ENCODE data around the gene CENPX.

The CENPX gene

DNA sequence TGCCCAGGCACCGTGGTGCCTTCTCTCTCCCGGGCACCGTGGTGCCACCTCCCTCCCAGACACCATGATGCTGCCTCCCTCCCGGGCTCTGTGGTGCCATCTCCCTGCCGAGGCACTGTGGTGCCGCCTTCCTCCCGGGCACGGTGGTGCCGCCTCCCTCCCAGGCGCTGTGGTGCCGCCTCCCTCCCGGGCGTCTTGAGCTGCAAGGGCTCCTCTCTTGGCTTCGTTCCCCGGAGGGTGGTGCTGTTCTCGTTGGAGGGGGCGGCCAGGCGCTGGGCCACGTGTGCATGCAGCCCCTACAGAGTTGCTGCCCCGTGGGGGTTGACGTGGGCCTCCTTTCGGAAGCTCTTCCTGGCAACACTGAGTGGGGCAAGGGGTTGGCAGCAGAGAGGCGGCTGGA is 8.2 kb downstream of the CENPX start:
- TF ChIP-seq RAD21 (IDR thresholded peaks at IDR 0.05; ENCODE audit: low read depth) (no peak), YY1 (IDR thresholded peaks at IDR 0.05; ENCODE audit: low read depth) (no peak), EP300 (IDR thresholded peaks at IDR 0.05; ENCODE audit: borderline replicate concordance) (no peak)
- TF ChIP-seq, protein P1, sequence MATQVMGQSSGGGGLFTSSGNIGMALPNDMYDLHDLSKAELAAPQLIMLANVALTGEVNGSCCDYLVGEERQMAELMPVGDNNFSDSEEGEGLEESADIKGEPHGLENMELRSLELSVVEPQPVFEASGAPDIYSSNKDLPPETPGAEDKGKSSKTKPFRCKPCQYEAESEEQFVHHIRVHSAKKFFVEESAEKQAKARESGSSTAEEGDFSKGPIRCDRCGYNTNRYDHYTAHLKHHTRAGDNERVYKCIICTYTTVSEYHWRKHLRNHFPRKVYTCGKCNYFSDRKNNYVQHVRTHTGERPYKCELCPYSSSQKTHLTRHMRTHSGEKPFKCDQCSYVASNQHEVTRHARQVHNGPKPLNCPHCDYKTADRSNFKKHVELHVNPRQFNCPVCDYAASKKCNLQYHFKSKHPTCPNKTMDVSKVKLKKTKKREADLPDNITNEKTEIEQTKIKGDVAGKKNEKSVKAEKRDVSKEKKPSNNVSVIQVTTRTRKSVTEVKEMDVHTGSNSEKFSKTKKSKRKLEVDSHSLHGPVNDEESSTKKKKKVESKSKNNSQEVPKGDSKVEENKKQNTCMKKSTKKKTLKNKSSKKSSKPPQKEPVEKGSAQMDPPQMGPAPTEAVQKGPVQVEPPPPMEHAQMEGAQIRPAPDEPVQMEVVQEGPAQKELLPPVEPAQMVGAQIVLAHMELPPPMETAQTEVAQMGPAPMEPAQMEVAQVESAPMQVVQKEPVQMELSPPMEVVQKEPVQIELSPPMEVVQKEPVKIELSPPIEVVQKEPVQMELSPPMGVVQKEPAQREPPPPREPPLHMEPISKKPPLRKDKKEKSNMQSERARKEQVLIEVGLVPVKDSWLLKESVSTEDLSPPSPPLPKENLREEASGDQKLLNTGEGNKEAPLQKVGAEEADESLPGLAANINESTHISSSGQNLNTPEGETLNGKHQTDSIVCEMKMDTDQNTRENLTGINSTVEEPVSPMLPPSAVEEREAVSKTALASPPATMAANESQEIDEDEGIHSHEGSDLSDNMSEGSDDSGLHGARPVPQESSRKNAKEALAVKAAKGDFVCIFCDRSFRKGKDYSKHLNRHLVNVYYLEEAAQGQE (IDR thresholded peaks at IDR 0.05; ENCODE audit: low read depth): no peak
- TF ChIP-seq, protein P2, sequence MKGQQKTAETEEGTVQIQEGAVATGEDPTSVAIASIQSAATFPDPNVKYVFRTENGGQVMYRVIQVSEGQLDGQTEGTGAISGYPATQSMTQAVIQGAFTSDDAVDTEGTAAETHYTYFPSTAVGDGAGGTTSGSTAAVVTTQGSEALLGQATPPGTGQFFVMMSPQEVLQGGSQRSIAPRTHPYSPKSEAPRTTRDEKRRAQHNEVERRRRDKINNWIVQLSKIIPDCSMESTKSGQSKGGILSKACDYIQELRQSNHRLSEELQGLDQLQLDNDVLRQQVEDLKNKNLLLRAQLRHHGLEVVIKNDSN (IDR thresholded peaks at IDR 0.05): no peak
- TF ChIP-seq, protein P3, sequence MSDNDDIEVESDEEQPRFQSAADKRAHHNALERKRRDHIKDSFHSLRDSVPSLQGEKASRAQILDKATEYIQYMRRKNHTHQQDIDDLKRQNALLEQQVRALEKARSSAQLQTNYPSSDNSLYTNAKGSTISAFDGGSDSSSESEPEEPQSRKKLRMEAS (IDR thresholded peaks at IDR 0.05): no peak

DNA sequence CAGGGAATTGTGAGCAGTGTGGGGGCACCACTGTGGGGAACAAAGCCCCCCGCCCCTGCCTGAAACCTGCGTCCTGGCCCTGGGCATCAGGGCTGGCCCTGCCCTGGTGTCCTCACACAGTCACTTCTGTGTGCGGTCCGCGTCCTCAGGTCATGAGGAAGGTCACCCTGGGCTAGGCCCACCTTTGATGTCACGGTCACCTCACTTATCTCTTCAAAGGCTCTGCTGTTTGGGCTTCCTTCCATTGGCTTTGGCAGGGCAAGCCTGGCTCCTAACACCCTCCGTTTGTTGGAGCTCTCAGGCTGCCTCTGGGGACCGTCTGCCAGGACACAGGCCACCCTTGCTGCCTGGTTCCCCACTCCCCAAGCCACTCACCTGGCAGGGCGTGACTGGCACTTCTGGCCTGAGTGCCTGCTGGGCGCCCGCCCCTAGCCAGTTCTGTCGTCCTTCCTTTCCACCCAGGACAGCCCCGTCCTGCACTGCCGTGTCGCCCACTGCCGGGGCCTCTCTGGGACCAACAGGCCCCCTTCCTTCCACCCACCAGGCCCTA is 8.8 kb downstream of the CENPX start:
- TF ChIP-seq CREB1 (IDR thresholded peaks at IDR 0.05; ENCODE audit: low read depth): no peak
- TF ChIP-seq EGR1 (IDR thresholded peaks at IDR 0.05): no peak
- TF ChIP-seq, protein P2 (IDR thresholded peaks at IDR 0.05): no peak
- no peak for TF ChIP-seq YY1 (IDR thresholded peaks at IDR 0.05; ENCODE audit: low read depth)
- TF ChIP-seq, protein P3 (IDR thresholded peaks at IDR 0.05): no peak
- no peak for TF ChIP-seq TAF1 (IDR thresholded peaks at IDR 0.05; ENCODE audit: low read depth)
- TF ChIP-seq TEAD4 (IDR thresholded peaks at IDR 0.05): no peak
- TF ChIP-seq CEBPB (IDR thresholded peaks at IDR 0.05): no peak
- TF ChIP-seq, protein P1 (IDR thresholded peaks at IDR 0.05; ENCODE audit: low read depth): no peak

DNA sequence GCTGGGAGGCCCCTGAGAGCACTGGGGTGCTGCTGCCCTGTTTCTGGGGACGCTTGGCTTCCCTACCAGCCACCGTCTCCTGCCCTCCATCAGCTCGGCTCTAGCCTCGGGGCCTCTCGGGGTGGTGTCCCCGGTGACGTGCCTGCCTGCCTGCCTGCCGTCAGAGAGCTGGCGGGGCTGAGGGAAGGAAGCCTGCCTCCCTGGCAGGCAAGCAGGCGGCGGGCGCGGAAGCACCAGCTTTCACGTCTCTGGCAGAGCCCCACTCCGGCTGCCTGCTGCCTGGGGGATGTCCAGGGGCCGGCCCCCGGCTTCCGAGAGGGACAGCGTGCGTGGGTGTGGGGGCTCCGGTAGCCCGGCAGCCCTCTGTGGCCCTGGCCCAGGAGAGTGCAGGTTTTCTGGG is 9.3 kb downstream of the CENPX start:
- TF ChIP-seq, protein P1 (IDR thresholded peaks at IDR 0.05; ENCODE audit: low read depth): no peak
- no peak for TF ChIP-seq TEAD4 (IDR thresholded peaks at IDR 0.05)

DNA sequence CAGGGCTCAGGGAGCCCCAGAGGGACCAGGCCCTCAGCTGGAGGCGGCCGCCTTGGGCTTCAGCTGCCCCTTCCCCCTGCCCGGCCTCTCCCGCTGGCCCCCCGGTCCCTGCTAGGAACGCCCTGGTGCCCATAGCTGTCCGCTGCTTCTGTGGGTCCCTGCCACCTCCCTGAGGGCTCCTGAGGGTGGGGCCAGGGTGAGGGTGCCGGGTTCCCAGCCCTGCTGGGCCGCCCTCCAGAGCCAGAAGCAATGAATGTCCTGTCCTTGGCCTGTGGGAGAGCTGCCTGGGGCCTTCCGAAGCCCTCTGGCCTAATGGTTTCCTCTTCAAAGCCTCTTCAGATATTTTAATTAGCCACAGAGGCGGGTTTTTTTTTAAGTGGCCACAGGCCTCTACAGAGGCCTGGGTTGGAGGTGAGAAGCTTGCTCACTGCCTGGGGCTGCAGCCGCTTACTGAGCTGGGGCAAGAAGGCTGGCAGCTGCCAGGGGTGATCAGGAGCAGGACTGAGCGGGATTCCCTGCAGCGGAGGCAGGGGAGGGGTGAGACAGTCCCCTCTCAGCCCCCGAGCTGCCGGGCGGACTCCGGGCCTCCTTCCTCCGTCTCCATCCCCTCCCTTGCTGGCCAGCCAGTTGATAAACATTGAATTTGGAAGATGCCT is 9.9 kb downstream of the CENPX start:
- TF ChIP-seq, protein P3 (IDR thresholded peaks at IDR 0.05): no peak
- no peak for TF ChIP-seq EP300 (IDR thresholded peaks at IDR 0.05; ENCODE audit: borderline replicate concordance)

DNA sequence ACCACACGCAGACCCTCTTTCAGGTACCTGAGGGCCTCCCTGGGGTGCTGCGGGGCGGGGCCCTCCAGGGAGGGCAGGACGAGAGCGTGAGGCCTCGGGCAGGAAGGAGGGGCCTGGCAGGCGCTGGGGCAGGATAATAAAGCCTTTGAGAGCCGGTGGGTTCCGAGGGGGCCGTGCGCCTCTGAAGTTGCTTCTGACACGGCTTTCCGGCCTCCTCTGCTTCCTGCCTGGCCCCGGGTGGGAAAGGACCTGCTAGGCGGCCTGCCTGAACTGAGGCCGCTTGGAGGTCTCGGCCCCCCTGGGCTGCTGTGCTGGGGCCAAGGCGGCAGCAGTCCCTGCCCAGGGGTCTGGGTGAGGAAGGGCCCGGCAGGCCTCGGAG is 10.4 kb downstream of the CENPX start:
- TF ChIP-seq TCF12 (IDR thresholded peaks at IDR 0.05; ENCODE audit: low read depth): no peak
- TF ChIP-seq, protein P1 (IDR thresholded peaks at IDR 0.05; ENCODE audit: low read depth): no peak
